H9 (cell line): ENCODE measurements around the gene NOVA1. TPM values are rescaled to one million over a fixed set of nuclear protein-coding genes. Genes with fewer than 3 reads are reported as not detected.

ENCODE experiments used
- DNase-seq: peaks from one replicate; pipeline ENCODE4 v3.0.0-alpha.2; 2017
- H2AFZ ChIP-seq: one replicate; pipeline ENCODE4 v1.6.1; 2013; ENCODE audit warnings: mild to moderate bottlenecking, low read length, control low read depth, moderate library complexity
- H2AK5ac ChIP-seq: 2 replicates; pipeline ENCODE4 v1.6.1; 2013; ENCODE audit warnings: low read length, control low read depth, mixed read lengths; ENCODE audit not compliant: insufficient read length
- H2BK120ac ChIP-seq: one replicate; pipeline ENCODE4 v1.6.1; 2013; ENCODE audit warnings: low read depth, mild to moderate bottlenecking, low read length, control low read depth, inconsistent platforms; ENCODE audit not compliant: poor library complexity, severe bottlenecking
- H2BK12ac ChIP-seq: 2 replicates; pipeline ENCODE4 v1.6.1; 2013; ENCODE audit warnings: low read length, control low read depth, mixed read lengths, low read depth; ENCODE audit not compliant: insufficient read length
- H2BK15ac ChIP-seq: 2 replicates; pipeline ENCODE4 v1.6.1; 2013; ENCODE audit warnings: low read depth, low read length, control low read depth
- H2BK20ac ChIP-seq: one replicate; pipeline ENCODE4 v1.6.1; 2013; ENCODE audit warnings: low read depth, mild to moderate bottlenecking, low read length, control low read depth, inconsistent platforms; ENCODE audit not compliant: poor library complexity, severe bottlenecking
- H2BK5ac ChIP-seq: 2 replicates; pipeline ENCODE4 v1.6.1; 2013; ENCODE audit warnings: low read length, control low read depth, mixed read lengths; ENCODE audit not compliant: insufficient read length
- H3K14ac ChIP-seq: 2 replicates; pipeline ENCODE4 v1.6.1; 2013; ENCODE audit warnings: low read length, control low read depth; ENCODE audit not compliant: insufficient read depth
- H3K18ac ChIP-seq: 2 replicates; pipeline ENCODE4 v1.6.1; 2013; ENCODE audit warnings: low read depth, mild to moderate bottlenecking, mixed read lengths, low read length, control low read depth; ENCODE audit not compliant: insufficient read length
- H3K23ac ChIP-seq: 2 replicates; pipeline ENCODE4 v1.6.1; 2013; ENCODE audit warnings: low read length, control low read depth, mixed read lengths, low read depth; ENCODE audit not compliant: insufficient read length
- H3K23me2 ChIP-seq: 2 replicates; pipeline ENCODE4 v1.6.1; 2013; ENCODE audit warnings: low read depth, mild to moderate bottlenecking, mixed read lengths, low read length, control low read depth; ENCODE audit not compliant: insufficient read length, poor library complexity, severe bottlenecking
- H3K27ac ChIP-seq: 2 replicates; pipeline ENCODE4 v1.5.1; 2013; ENCODE audit warnings: low read length, control low read depth, mixed read lengths, low read depth; ENCODE audit not compliant: insufficient read length
- H3K27me3 ChIP-seq: 2 replicates; pipeline ENCODE4 v1.6.1; 2013; ENCODE audit warnings: low read length, control low read depth, inconsistent platforms; ENCODE audit not compliant: insufficient read depth
- H3K4ac ChIP-seq: 2 replicates; pipeline ENCODE4 v1.6.1; 2013; ENCODE audit warnings: low read depth, mild to moderate bottlenecking, control low read depth, inconsistent platforms, low read length, moderate library complexity
- H3K4me1 ChIP-seq: 2 replicates; pipeline ENCODE4 v1.6.1; 2013; ENCODE audit warnings: low read length, control low read depth, inconsistent platforms; ENCODE audit not compliant: insufficient read depth
- H3K4me2 ChIP-seq: 2 replicates; pipeline ENCODE4 v1.6.1; 2013; ENCODE audit warnings: low read length, control low read depth, mixed read lengths; ENCODE audit not compliant: insufficient read length, insufficient read depth
- H3K56ac ChIP-seq: 2 replicates; pipeline ENCODE4 v1.6.1; 2013; ENCODE audit warnings: low read depth, mild to moderate bottlenecking, mixed read lengths, low read length, control low read depth; ENCODE audit not compliant: insufficient read length
- H3K79me1 ChIP-seq: 2 replicates; pipeline ENCODE4 v1.6.1; 2013; ENCODE audit warnings: low read depth, mild to moderate bottlenecking, moderate library complexity, low read length, control low read depth, inconsistent platforms; ENCODE audit not compliant: insufficient read depth, poor library complexity, severe bottlenecking
- H3K79me2 ChIP-seq: 2 replicates; pipeline ENCODE4 v1.6.1; 2013; ENCODE audit warnings: low read length, control low read depth, inconsistent platforms; ENCODE audit not compliant: insufficient read depth
- H3K9ac ChIP-seq: 2 replicates; pipeline ENCODE4 v1.6.1; 2013; ENCODE audit warnings: low read length, control low read depth, mixed read lengths; ENCODE audit not compliant: insufficient read length; ENCODE audit errors: extremely low read depth
- H3K9me3 ChIP-seq: one replicate; pipeline ENCODE4 v1.6.1; 2013; ENCODE audit warnings: low read depth, low read length, inconsistent platforms; ENCODE audit not compliant: control insufficient read depth
- H3T11ph ChIP-seq: one replicate; pipeline ENCODE4 v1.6.1; 2013; ENCODE audit warnings: mild to moderate bottlenecking, low read length, control low read depth, inconsistent platforms
- H4K20me1 ChIP-seq: one replicate; pipeline ENCODE4 v1.6.1; 2013; ENCODE audit not compliant: control insufficient read depth, insufficient read length, insufficient read depth
- H4K5ac ChIP-seq: 2 replicates; pipeline ENCODE4 v1.6.1; 2013; ENCODE audit warnings: low read depth, mild to moderate bottlenecking, mixed read lengths, low read length, control low read depth; ENCODE audit not compliant: insufficient read length
- H4K8ac ChIP-seq: replicated peaks from 2 replicates; pipeline ENCODE4 v1.6.1; 2013; ENCODE audit warnings: low read length, control low read depth, mixed read lengths, low read depth; ENCODE audit not compliant: insufficient read length
- H4K91ac ChIP-seq: 2 replicates; pipeline ENCODE4 v1.6.1; 2013; ENCODE audit warnings: low read depth, mild to moderate bottlenecking, moderate library complexity, mixed read lengths, low read length, control low read depth; ENCODE audit not compliant: insufficient read length
- H3K27ac Mint-ChIP-seq, 3 experiments: 2 replicates in 2 of 3; 3 replicates in 1 of 3; pipeline ENCODE4 v1.8.0; 2020 to 2021; ENCODE audit warnings: mixed read lengths in 3 of 3, mild to moderate bottlenecking in 1 of 3, moderate library complexity in 1 of 3
- H3K27me3 Mint-ChIP-seq: 2 replicates; pipeline ENCODE4 v1.8.0; 2021; ENCODE audit warnings: low read depth, mild to moderate bottlenecking, moderate library complexity, mixed read lengths
- H3K36me3 Mint-ChIP-seq, 3 experiments: 2 replicates in 2 of 3; 3 replicates in 1 of 3; pipeline ENCODE4 v1.8.0; 2020 to 2021; ENCODE audit warnings: low read depth in 3 of 3, mixed read lengths in 3 of 3; ENCODE audit not compliant: insufficient read depth in 1 of 3
- H3K4me1 Mint-ChIP-seq, 2 experiments: 2 replicates each; pipeline ENCODE4 v1.8.0; 2020; ENCODE audit warnings: mixed read lengths in 2 of 2
- H3K4me3 Mint-ChIP-seq, 2 experiments: 2 replicates in 1 of 2; 3 replicates in 1 of 2; pipeline ENCODE4 v1.8.0; 2020 to 2021; ENCODE audit warnings: mild to moderate bottlenecking in 2 of 2, mixed read lengths in 2 of 2, moderate library complexity in 1 of 2
- H3K9me3 Mint-ChIP-seq, 2 experiments: 2 replicates in 1 of 2; 3 replicates in 1 of 2; pipeline ENCODE4 v1.8.0; 2020; ENCODE audit warnings: mild to moderate bottlenecking in 2 of 2, mixed read lengths in 2 of 2, moderate library complexity in 1 of 2
- WGBS: extraction: QIAGEN DNeasy Blood & Tissue Kit; methylation state at CpG from one replicate; pipeline ENCODE4 v1.1.7; 2013; ENCODE audit warnings: missing lambda C conversion rate, low lambda C conversion rate, mixed read lengths; ENCODE audit not compliant: insufficient read length; ENCODE audit errors: extremely low coverage; 5-methylcytosine and 5-hydroxymethylcytosine counted together
- total RNA-seq: library from RNA; stranded (reverse); gene quantifications from 2 replicates; pipeline ENCODE4 v1.2.1, GENCODE V29; 2021
- TF ChIP-seq, protein P1 (sequence below): fragments of 200-600 bp; sonication (generic); conservative IDR thresholded peaks from 3 replicates; pipeline ENCODE4 v1.8.0; 2021; ENCODE audit warnings: antibody characterized with exemption, mild to moderate bottlenecking

NOVA1 gene
- total RNA-seq, 1 experiment from 2014 or later: 13.8 TPM

DNA sequence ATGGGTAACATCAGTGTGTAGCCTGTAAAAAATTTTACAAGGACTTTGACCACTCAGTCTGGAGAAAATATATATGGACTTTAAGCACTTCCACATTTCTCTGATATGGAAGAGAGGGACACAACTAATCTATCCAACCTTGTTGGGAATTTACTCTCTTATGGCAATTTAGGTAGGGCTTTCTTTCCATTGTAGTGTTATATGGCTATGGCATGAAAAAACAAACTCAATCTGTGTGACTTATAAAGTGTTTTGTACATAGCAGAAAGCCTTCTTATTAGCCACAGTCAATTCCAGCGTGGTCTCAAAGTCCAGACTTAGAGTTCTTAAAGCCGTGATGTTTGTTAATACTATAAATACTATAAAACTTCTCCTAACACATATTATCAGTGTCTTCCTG is 98.3 kb downstream of the NOVA1 start:
- no peaks in the 10 kb centered on the region for H3K79me2 ChIP-seq

More for the DNA sequence above, 98.3 kb downstream of the NOVA1 start:
- no peak overlapping the region for H3K14ac ChIP-seq
- H3K27me3 ChIP-seq: no peaks in the 10 kb centered on the region
- no peak overlapping the region for H3K9ac ChIP-seq
- no peak overlapping the region for H3K18ac ChIP-seq
- no peaks in the 10 kb centered on the region for H3K23me2 ChIP-seq
- no peak overlapping the region for H2AFZ ChIP-seq
- DNase-seq: no peak
- Mint-ChIP-seq H3K4me3 (no peak overlapping the region), H3K27me3 (no peaks in the 10 kb centered on the region), H3K36me3 (peaks cover 4 to 6% (median 6%) of the 10 kb centered on the region in 3 experiments; a peak in 3 of 7 replicates), H3K27ac (no peak overlapping the region), H3K4me1 (peaks cover 3 to 4% of the 10 kb centered on the region in 2 experiments; a peak in 3 of 4 replicates), H3K9me3 (no peaks in the 10 kb centered on the region; a peak in 3 of 5 replicates)
- no peak overlapping the region for H2BK20ac ChIP-seq
- H2BK12ac ChIP-seq: no peak overlapping the region
- H4K20me1 ChIP-seq: no peaks in the 10 kb centered on the region
- no peak overlapping the region for H2BK5ac ChIP-seq
- no peaks in the 10 kb centered on the region for H3K9me3 ChIP-seq
- no peak overlapping the region for H3K56ac ChIP-seq
- no peak overlapping the region for H3K27ac ChIP-seq
- H3K23ac ChIP-seq: no peak overlapping the region
- H2BK120ac ChIP-seq: no peak overlapping the region
- H3K4me1 ChIP-seq: no peaks in the 10 kb centered on the region
- TF ChIP-seq, protein P1, sequence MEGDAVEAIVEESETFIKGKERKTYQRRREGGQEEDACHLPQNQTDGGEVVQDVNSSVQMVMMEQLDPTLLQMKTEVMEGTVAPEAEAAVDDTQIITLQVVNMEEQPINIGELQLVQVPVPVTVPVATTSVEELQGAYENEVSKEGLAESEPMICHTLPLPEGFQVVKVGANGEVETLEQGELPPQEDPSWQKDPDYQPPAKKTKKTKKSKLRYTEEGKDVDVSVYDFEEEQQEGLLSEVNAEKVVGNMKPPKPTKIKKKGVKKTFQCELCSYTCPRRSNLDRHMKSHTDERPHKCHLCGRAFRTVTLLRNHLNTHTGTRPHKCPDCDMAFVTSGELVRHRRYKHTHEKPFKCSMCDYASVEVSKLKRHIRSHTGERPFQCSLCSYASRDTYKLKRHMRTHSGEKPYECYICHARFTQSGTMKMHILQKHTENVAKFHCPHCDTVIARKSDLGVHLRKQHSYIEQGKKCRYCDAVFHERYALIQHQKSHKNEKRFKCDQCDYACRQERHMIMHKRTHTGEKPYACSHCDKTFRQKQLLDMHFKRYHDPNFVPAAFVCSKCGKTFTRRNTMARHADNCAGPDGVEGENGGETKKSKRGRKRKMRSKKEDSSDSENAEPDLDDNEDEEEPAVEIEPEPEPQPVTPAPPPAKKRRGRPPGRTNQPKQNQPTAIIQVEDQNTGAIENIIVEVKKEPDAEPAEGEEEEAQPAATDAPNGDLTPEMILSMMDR: no peak
- no peak overlapping the region for H3K4me2 ChIP-seq
- no peak overlapping the region for H2BK15ac ChIP-seq
- no peak overlapping the region for H3T11ph ChIP-seq
- no peak overlapping the region for H2AK5ac ChIP-seq
- no peak overlapping the region for H3K4ac ChIP-seq
- H4K91ac ChIP-seq: no peak overlapping the region
- no peak overlapping the region for H4K8ac ChIP-seq
- no peaks in the 10 kb centered on the region for H3K79me1 ChIP-seq
- WGBS: no CpG with 5 or more reads among the region's 2 CpGs
- no peak overlapping the region for H4K5ac ChIP-seq
